ENCODE measurements around the gene EXOC6.

Gene EXOC6

GRCh38 chr10:93064874-93065660 is 216.7 kb downstream of the EXOC6 start:
- no peak for DNase-seq (ENCODE audit: low read depth)

- DNase-seq (ENCODE audit: low read depth) = no peak
Observed at GRCh38 chr10:93065675-93066543, 217.6 kb downstream of the EXOC6 start.

DNA sequence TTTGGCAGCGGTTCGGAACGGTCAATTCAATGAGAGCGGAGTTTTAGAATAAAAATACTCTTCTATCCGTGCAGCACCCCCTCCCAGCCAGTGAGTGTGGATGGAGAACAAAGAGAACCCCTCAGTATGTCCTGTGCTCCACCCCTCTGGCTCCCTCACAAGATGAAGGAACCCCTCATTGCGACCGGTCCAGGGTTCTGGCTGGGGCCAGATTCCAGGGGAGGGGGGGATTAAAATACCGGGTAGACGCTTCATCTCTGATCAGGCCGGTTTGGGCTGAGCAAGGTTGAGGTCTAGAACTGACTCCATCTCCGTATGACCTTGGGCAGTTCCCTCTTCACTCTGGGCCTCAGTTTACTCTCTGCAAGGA is 218.2 kb downstream of the EXOC6 start:
- DNase-seq (ENCODE audit: low read depth) = no peak

GRCh38 chr10:93067443-93068365 is 219.4 kb downstream of the EXOC6 start:
- DNase-seq (ENCODE audit: low read depth) = no peak

DNA sequence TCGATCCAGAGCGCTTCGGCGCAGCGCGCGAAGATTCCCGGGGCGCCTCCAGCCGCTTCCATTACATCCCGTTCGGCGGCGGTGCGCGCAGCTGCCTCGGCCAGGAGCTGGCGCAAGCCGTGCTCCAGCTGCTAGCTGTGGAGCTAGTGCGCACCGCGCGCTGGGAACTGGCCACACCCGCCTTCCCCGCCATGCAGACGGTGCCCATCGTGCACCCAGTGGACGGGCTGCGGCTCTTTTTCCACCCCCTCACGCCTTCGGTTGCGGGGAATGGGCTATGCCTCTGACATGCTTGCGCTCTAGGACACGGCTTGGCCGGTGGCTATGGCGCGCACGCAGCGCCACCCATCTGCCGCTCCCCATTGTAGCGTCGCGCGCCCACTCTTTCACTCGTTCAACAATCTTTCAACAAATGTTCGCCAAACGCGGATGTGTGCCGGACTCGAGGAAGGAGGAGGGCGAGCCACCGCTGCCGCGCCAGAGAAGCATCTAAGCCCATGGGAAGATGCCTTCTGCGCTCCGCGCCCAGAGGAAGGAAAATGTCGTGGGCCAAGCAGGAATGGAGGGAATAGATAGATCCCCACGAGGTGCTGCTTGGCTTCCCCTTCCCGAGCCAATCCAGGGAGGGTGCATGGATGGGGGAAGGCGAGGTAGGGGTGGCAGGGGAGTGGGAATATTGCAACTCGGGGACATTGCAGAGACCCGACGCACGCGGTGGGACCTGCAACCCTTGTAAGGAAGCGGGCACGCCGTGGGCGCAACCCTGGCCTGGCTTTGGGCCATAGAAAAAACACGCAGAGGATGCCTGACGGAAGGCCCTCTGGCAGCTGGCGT is 220.3 kb downstream of the EXOC6 start:
- DNase-seq (ENCODE audit: low read depth) = no peak

DNA sequence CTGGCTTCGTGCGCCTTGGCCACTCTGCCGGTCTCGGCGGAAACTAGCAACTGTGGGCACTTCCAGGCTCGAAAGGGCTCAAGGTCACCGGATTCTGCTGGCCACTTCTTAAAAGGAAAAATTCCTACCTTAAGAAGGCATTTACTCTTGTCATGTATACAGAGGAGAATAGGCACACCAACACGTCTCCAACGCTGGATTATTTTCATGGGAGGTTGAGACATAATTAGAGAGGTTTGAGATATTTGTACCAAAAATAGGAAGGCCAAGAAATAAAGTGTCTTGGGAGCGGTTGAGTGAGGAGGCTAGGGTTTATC is 220.9 kb downstream of the EXOC6 start:
- DNase-seq (ENCODE audit: low read depth) = no peak

DNA sequence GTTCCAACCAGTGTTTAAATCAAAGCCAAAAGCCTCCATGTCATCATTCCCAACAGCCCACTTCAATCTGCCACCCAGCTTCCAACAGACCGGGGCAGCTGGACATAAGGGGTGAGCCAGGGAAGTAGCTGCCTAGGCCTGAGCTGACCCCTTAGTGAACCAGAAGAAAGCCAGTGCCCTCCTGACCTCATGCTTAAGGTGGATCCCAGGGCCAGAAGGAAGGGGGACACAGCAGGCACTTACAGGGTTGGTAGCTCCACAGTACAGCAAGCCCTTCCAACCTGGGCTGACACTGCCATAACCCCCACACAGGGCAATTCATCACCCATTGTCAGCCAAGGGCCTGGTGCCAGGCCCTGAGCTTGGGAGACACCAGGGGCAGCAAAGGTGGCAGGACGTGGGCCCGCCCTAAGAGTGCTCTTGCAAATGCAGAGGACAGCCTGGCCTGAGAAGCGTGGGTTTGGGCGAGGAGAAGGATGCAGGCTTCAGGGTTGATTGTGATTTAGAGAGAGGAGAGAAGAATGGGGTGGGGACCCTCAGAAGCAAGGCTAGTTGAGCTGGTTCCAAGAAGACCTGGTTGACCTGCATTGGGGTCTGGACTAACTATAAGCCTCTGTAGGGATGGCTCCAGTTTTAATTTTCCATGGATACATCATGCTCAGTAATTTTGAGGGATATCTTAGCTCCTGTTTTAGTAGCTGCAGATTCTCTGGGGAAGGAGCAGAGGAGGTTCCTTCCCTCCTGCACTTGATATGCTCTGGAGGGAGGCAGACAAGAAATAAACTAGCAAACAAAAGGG is 222.3 kb downstream of the EXOC6 start:
- DNase-seq (ENCODE audit: low read depth) = no peak

DNA sequence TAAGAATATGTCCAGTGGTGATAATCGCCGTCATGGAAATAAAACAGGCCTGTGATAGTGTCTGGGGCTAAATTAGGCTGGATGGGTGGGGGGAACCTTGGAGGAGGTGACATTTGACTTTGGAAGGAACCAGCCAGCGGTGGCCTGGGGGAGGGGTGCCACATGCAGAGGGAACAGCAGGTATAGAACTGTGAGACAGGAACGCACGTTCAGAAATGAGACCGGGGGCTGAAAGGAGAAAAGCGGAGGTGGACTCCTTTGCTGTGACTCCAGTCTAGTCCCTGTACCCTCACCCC is 222.8 kb downstream of the EXOC6 start:
- no peak for DNase-seq (ENCODE audit: low read depth)

DNA sequence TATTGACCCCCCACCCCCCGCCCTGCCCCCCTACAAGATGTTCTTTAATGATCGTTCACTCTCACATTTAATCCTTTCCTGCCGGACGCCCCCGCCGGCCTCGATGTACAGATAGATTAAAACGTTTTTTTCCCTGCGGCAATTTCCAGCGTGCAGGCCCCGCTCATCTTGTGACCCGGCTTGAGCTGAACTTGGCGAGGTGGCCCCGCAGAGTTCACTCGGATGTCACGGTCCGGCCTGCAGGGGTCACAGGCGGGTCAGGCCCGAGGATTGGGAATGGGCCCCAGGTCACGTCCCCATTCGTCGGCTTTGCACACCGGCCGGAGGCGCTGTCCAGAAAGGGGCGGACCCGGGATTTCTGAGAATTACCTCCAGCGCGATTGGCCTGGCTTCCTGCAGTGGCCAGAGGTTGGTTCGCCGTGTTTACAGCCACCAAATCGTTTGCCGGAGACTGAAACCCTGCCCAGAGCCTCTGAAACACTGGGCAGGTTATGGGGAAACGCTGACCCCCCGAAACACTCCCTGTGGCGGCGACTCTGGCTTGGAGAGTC is 223.4 kb downstream of the EXOC6 start:
- DNase-seq (ENCODE audit: low read depth) = no peak

DNA sequence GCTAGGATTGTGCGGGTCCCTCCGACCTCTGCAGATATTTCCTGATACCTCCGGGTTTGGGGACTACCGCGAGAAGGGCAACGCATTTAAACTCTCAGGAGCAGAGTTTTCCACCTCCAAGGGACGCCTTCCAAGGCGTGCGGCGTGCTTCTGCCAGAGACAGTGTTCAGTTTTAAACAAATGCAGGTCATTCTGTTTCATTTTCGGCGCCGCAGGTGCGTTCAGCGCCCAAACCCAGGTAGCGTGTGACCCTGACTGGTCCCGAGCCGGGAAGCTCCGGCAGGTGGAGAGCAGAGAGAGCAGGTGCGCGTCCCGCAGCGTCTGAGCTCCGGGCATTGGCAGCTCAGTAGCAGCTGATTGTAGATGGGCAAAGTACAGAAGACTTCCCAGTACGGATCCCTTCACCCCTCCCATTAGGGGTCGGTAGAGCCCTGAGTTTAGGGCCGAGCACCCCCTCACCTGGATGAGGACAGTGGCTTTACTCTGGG is 223.9 kb downstream of the EXOC6 start:
- no peak for DNase-seq (ENCODE audit: low read depth)

- no peak for DNase-seq (ENCODE audit: low read depth)
Observed at GRCh38 chr10:93072713-93073538, 224.6 kb downstream of the EXOC6 start.

DNA sequence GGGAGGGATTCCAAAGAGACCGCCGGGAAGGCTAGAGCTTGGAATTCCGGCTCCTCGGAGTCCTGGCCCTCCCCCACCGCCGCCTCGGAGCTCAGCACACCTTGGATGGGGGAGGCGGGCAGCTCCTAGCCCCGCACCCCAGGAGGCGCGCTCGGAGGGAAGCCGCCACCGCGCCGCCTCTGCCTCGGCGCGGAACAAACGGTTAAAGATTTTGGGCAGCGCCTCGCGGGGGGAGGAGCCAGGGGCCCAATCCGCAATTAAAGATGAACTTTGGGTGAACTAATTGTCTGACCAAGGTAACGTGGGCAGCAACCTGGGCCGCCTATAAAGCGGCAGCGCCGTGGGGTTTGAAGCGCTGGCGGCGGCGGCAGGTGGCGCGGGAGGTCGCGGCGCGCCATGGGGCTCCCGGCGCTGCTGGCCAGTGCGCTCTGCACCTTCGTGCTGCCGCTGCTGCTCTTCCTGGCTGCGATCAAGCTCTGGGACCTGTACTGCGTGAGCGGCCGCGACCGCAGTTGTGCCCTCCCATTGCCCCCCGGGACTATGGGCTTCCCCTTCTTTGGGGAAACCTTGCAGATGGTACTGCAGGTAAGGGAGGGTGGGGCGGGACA is 225.3 kb downstream of the EXOC6 start, which contains the start of gene CYP26A1:
TSS of gene CYP26A1 (plus strand) at position 355 of the 608 bp plus-strand sequence. CDS start at position 397, 42 bp downstream.
- DNase-seq (ENCODE audit: low read depth) = no peak

DNA sequence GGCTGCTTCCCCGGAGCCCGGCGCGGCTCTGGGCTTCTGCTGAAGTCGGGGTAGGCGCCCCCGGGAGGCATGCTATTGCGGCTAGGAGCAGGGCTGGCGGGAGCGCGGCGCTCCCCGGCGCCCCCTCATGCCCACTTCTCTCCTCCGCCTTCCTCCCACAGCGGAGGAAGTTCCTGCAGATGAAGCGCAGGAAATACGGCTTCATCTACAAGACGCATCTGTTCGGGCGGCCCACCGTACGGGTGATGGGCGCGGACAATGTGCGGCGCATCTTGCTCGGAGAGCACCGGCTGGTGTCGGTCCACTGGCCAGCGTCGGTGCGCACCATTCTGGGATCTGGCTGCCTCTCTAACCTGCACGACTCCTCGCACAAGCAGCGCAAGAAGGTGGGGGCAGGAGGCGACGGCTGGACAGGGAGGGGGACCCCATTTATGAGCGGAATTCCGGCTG is 225.9 kb downstream of the EXOC6 start:
- no peak for DNase-seq (ENCODE audit: low read depth)

DNA sequence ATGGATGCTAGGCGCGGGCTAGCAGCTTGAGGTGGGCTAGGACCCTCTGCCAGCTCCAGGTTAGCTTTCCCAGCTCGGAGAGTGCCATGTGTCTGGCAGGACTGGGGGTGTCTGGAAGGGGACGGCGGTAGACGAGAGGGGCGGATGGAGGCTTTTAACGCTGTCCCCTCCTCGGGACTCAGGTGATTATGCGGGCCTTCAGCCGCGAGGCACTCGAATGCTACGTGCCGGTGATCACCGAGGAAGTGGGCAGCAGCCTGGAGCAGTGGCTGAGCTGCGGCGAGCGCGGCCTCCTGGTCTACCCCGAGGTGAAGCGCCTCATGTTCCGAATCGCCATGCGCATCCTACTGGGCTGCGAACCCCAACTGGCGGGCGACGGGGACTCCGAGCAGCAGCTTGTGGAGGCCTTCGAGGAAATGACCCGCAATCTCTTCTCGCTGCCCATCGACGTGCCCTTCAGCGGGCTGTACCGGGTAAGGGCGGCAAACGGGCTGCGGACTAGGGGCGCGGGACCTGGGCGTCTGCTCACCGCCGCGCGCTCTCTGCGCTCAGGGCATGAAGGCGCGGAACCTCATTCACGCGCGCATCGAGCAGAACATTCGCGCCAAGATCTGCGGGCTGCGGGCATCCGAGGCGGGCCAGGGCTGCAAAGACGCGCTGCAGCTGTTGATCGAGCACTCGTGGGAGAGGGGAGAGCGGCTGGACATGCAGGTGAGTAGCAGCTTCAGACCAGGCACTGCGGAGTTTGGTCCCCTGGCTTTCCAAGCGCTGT is 226.5 kb downstream of the EXOC6 start:
- no peak for DNase-seq (ENCODE audit: low read depth)

- no peak for DNase-seq (ENCODE audit: low read depth)
Observed at GRCh38 chr10:93075369-93076221, 227.3 kb downstream of the EXOC6 start.

GRCh38 chr10:93076871-93077270 is 228.6 kb downstream of the EXOC6 start:
- no peak for DNase-seq (ENCODE audit: low read depth)

GRCh38 chr10:93077860-93078337 is 229.6 kb downstream of the EXOC6 start:
- DNase-seq (ENCODE audit: low read depth) = no peak
